NT2/D1 (cell line): Measurements from ENCODE around the gene FKBP5.

Source experiments
- SUZ12 ChIP-seq: IDR thresholded peaks from 2 replicates; pipeline ENCODE4 v1.6.1; 2011; ENCODE audit not compliant: insufficient read length, insufficient read depth; ENCODE audit errors: extremely low read depth
- ZNF274 ChIP-seq: IDR thresholded peaks from 2 replicates; pipeline ENCODE4 v1.6.1; 2011; ENCODE audit warnings: mild to moderate bottlenecking, low read depth, low read length

GRCh38 chr6:35609588-35609987 is 79.1 kb downstream of the FKBP5 start:
- TF ChIP-seq ZNF274 (no peak), SUZ12 (no peak)
